Activated CD4-positive, alpha-beta T cell treated with anti-CD3 and anti-CD28 coated beads, Interleukin-2, amount 50 U/mL, for 16 hours (primary cell): Measurements from ENCODE around the gene RNH1.

ENCODE experiments used
- DNase-seq: peaks from one replicate; pipeline ENCODE4 v3.0.0-alpha.2; 2020

Gene RNH1

GRCh38 chr11:497565-498296 is 9.3 kb downstream of the RNH1 start:
- DNase-seq: no peak

- no peak for DNase-seq
Observed at GRCh38 chr11:496834-497564, 10.0 kb downstream of the RNH1 start.

DNA sequence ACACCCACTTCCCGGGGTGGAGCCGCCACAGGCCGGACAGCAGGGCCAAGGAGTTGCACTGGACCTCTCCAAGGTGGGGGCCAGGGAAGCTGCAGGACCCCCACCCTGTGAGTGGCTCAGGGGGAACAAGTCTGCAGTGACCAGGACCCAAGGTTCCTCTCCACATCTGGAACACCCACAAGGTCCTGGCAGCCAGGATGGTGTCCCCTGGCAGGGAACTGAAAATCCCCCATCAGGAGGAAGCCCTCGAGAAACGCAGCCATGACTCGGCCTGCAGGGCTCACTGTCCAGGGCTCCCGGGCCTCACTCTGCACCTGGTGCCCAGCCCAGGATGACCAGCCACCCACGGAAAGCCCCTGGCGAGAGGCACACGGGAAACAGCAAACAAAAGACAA is 11.5 kb downstream of the RNH1 start:
- DNase-seq: no peak

GRCh38 chr11:494761-495536 is 12.1 kb downstream of the RNH1 start:
- DNase-seq: no peak

GRCh38 chr11:492427-493226 is 14.4 kb downstream of the RNH1 start:
- no peak for DNase-seq

DNA sequence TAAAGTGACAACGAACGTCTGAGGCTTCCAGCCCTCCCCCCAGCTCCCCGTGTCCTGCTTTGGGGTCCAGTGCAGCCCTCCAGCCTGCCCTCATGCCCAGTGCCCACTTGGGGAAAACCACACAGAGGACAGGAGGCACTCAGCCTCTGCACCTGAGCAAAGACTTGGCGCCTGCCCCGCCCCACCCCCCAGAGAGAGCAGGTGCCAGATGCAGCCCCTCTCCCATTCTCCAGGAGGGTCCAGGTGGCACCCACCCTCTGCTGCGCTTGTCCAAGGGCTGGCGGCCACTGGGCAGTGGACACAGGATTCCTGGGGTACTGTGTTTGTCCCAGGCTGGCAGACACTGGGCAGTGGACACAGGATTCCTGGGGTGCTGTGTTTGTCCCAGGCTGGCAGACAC is 15.7 kb downstream of the RNH1 start:
- no peak for DNase-seq

DNA sequence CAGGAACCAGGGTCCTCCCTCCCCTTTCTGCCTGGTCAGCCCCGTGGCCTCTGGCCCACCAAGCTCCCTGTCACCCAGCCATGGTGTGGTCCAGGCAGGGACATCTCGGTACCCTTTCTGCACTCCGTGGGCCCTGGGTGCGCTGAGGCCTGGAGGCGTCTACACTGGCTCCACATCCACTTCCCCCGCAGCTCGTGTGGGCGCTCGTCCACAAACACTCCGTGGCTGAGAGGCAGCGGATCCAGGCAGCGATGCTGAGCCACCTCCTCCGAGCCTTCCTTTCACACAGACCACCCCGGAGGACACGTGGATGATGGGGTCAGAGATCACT is 16.1 kb downstream of the RNH1 start:
- no peak for DNase-seq

- no peak for DNase-seq
Observed at GRCh38 chr11:490186-490929, 16.7 kb downstream of the RNH1 start.

DNA sequence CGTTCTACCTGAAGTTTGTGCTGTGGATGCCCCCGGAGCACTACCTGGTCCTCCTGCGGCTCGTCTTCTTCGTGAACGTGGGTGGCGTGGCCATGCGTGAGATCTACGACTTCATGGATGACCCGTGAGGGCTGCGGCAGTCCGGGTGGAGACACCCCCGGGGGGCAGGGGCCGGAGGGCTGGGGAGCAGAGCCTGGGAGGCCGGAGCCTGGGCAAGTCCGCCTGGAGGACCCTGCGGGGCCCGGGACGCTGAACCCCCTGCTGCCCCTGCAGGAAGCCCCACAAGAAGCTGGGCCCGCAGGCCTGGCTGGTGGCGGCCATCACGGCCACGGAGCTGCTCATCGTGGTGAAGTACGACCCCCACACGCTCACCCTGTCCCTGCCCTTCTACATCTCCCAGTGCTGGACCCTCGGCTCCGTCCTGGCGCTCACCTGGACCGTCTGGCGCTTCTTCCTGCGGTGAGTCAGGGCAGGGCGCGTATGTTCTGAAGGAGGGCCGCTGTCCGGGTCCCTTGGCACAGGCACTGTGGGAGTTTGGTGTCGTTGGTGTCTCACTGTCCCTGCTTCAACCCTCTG is 17.3 kb downstream of the RNH1 start:
- no peak for DNase-seq

DNA sequence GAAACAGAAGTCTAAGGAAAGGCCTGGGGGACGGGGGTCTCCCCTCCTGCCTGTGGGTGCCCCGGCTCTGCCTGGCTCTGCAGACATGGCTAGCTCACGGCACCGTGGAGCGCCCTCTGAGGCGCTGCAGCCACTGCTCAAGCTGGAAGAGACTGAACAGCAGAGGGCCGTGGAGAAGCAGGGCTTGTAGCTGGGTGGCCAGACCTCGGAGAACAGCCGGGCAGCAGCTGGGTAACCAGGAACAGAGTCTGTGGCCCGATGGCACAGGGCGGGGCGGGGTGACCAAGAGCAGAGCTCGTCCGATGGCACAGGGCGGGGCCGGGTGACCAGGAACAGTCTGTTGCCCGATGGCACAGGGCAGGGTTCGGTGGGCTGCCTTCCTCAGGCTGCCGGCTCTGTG is 18.1 kb downstream of the RNH1 start:
- DNase-seq: no peak

DNA sequence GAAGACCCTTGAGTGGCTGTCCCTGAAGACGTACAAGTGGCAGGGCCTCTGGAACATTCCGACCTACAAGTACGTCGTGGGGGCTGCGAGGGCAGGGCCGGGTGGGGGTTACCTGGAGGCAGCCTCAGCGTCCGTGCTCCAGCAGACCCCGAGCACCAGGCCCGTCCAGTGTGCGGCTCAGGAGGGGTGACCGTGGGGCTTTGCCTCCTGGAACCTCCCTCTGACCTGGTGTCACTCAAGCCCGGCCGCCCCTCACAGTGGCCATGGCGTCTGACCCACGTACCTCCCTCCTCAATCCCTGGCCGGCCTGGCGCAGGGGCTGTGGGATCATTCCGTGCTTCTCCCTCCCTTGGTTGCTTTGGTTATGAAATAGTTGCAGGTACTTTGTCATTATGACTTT is 18.5 kb downstream of the RNH1 start:
- DNase-seq: no peak

- DNase-seq: no peak
Observed at GRCh38 chr11:488062-488461, 19.0 kb downstream of the RNH1 start.

DNA sequence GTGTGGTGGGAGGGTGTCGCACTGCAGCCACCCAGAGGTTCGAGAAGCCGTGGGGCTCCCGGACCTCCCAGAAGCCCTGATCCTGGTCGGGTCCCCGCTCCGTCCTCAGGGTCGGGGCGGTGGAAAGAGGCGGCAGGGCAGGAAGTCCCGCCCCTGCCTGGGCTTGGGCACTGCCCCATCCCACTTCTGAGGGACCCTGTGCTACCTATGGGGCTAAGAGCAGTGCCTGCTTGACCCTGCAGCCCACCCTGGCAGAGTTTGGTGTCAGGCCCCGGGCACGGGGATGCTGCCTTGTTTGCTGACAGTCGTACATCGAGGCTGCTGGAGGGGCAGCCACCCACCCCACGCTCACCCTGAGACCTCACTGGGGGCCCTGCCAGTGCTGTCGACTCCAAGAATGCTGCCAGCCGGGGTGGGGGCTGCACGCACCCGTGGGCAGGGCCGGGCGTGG is 19.4 kb downstream of the RNH1 start:
- DNase-seq: no peak

GRCh38 chr11:486189-486588 is 20.9 kb downstream of the RNH1 start:
- no peak for DNase-seq

DNA sequence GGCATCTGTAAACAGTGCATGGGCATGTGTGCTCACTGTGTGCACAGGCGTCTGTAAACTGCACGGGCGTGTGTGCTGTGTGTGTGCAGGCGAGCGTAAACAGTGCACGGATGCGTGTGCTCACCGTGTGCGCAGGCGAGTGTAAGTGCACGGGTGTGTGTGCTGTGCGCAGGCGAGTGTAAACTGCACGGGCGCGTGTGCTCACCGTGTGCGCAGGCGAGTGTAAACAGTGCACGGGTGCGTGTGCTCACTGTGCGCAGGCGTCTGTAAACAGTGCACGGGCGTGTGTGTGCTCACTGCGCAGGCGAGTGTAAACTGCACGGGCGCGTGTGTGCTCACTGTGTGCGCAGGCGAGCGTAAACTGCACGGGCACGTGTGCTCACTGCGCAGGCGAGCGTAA is 22.4 kb downstream of the RNH1 start:
- no peak for DNase-seq

DNA sequence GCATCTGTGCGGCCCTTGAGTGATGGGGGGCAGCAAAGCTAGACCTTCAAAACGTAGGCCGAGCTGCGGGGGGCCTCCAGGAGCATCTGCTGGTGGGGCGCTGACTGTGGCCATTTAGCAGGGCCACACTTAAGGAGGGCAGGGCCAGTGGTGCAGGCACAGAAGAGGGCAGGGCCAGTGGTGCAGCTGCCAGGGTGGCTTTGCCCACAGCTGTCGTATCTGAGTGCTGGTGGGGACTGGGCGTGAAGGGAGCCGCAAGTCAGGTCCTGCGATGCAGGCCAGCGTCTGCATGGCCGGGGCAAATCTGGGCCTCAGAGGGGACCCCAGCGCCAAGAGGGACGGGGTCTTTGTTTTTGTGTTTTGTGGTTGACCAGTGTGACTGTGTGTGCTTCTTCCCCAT is 27.7 kb downstream of the RNH1 start:
- DNase-seq: no peak

- DNase-seq: no peak
Observed at GRCh38 chr11:477052-477715, 29.9 kb downstream of the RNH1 start.

DNA sequence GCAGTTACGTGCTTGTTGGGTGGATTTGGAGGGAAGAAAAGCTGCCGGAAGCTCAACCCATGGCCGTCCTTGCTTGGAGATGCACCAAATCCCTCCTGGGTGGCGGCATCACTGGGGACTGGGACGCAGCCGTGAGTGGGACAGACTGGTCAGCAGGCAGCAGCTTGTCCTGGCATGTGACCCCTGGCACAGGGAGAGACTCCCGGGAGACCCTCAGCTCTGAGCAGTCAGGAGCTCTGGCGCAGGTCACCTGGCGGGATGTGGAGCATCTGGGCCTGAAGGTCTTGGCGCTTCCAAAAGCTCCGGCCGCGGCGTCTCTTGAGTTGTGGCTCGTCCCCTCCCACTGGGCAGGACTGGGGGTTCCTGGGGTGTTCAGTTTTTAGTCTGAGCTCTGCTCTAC is 30.6 kb downstream of the RNH1 start:
- no peak for DNase-seq

GRCh38 chr11:475941-476340 is 31.1 kb downstream of the RNH1 start:
- no peak for DNase-seq

DNA sequence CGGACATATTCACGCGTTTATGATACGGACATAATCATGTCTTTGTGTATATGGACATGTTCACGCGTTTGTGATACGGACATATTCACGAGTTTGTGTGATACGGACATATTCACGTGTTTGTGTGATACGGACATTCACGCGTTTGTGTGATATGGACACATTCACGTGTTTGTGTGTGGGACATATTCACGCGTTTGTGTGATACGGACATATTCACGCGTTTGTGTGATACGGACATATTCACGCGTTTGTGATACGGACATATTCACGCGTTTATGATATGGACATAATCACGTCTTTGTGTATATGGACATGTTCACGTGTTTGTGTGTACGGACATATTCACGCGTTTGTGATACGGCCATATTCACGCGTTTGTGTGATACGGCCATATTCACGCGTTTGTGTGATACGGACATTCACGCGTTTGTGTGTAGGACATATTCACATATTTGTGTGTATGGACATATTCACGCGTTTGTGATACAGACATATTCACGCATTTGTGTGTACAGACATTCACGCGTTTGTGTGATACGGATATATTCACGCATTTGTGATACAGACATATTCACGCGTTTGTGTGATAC is 32.0 kb downstream of the RNH1 start:
- no peak for DNase-seq
